ENCODE results near the gene TUBA1A.
"Not testable (repeated sequence)": the region's sequence is repeated elsewhere in the genome, so short reads cannot be mapped to it uniquely, and the experiment has no call there.

Gene TUBA1A

DNA sequence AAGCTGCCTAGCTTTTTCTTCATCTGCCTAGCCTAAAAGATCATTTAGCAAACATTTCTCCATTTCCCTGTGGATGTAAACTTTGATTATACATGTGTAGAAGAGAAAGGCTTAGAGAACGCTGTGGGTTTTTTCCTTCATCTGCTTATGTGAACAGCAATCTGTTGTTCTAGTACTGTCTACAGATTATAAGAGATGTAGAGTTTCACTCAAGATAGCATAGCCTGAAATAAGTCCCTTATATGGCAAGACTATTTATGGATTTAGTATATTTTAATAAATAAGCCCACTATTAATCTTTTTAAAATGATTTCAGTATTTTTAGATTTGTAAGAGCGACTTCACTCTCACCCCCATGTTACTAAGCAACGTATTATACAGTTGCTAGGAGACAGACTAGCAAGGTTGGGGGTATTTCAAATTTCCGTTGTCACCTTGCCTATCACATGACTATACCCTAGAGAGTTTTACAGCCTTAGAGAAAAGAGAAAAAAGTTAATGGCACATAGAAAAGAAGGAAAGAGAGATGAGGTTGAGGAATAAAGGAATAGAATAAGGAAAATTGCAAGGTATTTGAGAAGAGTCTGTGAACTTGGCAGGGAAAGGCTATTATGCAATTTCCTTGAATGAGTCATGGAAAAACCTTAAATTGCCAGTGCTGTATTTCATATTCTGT, 12.2 kb upstream of the TUBA1A start:
- DNase-seq, result peak; percentile 98

GRCh38 chr12:49198431-49199155, 9.7 kb upstream of the TUBA1A start:
- peak; percentile 92 for DNase-seq

GRCh38 chr12:49197256-49197655, 8.4 kb upstream of the TUBA1A start:
- DNase-seq, result no peak

DNA sequence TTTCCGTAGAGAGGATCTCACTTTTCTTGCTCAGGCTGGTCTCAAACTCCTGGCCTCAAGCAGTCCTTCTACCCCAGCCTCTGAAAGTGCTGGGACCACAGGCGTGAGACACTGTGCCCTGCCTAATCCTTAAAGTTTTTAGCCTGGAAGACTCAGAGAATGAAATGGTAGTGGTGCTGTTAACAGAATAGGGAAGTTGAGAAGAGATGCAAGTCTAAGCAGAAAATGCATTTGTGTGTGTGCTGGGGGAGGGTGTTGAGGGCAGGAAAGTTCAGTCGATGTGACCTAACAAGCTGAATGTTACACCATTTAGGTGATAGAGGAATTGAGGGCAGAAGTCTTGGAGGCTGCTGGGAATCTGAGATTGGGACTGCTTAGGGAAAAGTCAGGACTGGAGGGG, 6.9 kb upstream of the TUBA1A start:
- no peak for DNase-seq

GRCh38 chr12:49193746-49194145, 4.9 kb upstream of the TUBA1A start:
- DNase-seq, result not testable (repeated sequence)

DNA sequence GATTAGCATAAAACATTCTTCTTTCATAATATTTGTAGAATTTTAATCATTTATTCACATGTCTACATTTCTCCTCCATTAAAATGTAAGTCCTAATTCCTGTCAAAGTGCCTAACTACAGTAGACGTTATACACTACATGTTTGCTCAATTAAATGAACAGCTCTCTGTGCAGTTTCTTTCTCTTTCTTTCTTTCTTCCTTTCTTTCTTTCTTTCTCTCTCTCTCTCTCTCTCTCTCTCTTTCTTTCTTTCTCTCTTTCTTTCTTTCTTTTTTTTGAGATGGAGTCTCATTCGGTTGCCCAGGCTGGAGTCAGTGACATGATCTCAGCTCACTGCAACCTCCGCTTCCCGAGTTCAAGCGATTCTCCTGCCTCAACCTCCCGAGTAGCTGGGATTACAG, 2.6 kb upstream of the TUBA1A start:
- DNase-seq, result not testable (repeated sequence)

- DNase-seq, result peak; percentile 74
These were observed 2.1 kb upstream of the TUBA1A start for GRCh38 chr12:49190974-49191373.

GRCh38 chr12:49189731-49190716, 1.1 kb upstream of the TUBA1A start:
- DNase-seq, result peak; percentile 96

- DNase-seq, result peak; percentile 81
These were observed 522 bp downstream of the TUBA1A start for GRCh38 chr12:49188201-49188915.

DNA sequence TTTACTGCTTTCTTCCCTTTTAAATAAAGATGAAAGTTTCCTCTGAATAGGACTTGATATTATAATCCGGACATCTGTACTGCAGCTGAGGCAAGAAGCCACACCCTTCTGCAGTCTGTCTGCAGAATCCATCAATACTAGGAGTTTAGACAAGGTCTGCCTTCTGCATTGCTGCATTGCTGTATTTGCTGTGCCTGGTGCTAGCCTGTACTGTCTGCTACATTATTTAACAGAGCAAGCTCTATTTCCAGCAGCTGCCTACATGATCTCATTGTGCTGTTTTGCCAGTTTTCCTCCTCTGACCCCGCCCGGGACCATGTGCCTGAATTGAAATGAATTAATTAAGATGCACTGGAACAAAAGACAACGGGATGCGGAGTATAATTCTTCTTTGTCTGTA, 1.7 kb downstream of the TUBA1A start:
- DNase-seq, result peak; percentile 77

DNA sequence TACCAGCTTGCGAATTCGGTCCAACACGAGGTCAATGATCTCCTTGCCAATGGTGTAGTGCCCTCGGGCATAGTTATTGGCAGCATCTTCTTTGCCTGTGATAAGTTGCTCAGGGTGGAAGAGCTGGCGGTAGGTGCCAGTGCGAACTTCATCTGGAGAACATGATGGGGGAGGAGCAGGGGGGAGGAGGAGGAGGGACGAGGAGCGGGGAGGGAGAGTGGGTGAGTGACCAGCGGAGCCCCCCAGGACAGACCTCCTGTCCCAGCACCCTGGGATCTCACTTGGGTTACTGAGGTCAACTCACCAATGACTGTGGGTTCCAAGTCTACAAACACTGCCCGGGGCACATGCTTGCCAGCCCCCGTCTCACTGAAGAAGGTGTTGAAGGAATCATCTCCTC, 2.6 kb downstream of the TUBA1A start:
- DNase-seq, result not testable (repeated sequence)

GRCh38 chr12:49184697-49185096, 4.2 kb downstream of the TUBA1A start:
- not testable (repeated sequence) for DNase-seq

- peak; percentile 34 for DNase-seq
These were observed 5.5 kb downstream of the TUBA1A start for GRCh38 chr12:49183214-49183950.

DNA sequence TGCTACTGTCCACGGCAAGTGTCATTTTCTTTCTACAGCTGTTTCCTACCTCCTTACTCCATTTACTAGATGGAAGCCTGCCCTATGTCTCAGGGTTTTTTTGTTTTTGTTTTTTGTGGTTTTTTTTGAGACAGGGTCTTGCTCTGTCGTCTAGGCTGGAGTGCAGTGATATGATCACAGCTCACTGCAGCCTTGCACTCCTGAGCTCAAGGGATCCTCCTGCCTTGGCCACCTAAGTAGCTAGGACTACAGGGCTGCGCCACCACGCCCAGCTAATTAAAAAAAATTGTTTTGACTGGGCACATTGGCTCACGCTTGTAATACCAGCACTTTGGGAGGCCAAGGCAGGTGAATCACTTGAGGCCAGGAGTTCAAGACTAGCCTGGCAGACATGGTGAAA, 14.7 kb downstream of the TUBA1A start:
- no peak for DNase-seq

GRCh38 chr12:49170924-49171323, 18.0 kb downstream of the TUBA1A start:
- no peak for DNase-seq

- DNase-seq, result no peak
These were observed 23.8 kb downstream of the TUBA1A start for GRCh38 chr12:49165114-49165513.

DNA sequence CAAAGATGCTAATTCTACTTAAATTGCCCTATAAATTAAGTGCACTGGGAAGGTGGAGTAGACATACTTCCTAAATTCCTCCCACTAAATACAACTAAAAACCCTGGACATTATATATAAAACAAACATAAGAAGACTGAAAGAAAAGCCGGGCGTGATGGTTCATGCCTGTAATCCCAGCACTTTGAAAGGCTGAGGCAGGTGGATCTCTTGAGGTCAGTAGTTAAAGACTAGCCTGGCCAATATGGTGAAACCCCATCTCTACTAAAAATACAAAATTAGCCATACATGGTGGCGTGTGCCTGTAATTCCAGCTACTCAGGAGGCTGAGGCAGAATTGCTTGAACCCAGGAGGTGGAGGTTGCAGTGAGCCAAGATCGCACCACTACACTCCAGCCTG, 27.0 kb downstream of the TUBA1A start:
- DNase-seq, result peak; percentile 40

- no peak for DNase-seq
These were observed 27.6 kb downstream of the TUBA1A start for GRCh38 chr12:49161092-49161795.

DNA sequence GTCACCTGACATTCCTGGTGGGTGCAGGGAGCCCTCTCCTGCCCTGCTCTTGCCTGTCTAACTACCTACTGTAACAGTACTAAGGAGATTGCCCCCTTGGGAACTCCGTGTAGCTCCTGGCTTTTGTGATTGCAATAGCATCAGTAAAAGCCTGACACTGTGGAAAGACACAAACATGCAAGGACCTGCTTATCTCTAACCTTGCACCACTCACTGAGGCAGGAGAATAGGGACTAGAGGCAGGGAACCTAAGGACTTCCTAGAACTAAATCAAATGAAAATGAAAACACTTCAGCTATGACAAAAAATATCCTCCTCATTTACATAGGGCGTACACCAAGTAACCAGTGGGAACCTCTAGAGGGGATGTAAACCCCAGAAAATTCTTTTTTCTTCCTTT, 28.5 kb downstream of the TUBA1A start:
- DNase-seq, result peak; percentile 22

DNA sequence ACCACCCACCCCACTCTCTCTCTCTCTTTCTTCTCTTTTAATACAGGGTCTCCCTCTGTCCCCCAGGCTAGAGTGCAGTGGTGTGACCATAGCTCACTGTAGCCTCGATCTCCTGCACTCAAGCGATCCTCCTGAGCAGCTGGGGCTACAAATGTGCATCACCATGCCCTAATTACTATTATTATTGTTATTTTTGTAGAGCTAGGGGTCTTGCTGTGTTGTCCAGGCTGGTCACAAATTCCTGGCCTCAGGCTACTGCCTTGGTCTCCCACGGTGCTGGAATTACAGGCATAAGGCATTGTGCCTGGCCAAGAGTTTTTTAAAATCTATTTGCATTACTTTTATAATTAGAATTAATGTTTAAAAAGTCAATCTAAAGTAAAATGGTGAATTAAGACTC, 34.7 kb downstream of the TUBA1A start:
- no peak for DNase-seq

DNA sequence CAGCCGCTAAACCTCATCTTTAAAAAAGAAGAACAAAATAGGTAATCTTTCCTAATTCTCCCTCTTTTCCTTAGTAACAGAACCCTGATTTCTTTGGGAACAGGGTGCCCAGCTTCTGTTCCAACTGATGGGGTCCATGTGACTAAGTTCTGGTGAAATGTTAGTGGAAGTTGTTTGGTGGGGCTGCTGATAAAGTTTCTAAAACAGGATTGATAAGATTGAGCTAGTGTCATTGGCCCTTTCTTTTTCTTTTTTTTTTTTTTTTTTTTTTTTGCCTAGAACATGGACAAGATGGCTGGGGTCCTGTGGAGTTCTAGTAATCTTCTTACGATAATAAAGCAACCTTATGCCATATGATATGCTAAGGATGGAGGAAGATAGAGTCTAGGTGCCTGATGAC, 41.5 kb downstream of the TUBA1A start:
- DNase-seq, result no peak
